ENCODE results near the gene PSKH1.
"Not testable (repeated sequence)": the region's sequence is repeated elsewhere in the genome, so short reads cannot be mapped to it uniquely, and the experiment has no call there.

The PSKH1 gene

DNA sequence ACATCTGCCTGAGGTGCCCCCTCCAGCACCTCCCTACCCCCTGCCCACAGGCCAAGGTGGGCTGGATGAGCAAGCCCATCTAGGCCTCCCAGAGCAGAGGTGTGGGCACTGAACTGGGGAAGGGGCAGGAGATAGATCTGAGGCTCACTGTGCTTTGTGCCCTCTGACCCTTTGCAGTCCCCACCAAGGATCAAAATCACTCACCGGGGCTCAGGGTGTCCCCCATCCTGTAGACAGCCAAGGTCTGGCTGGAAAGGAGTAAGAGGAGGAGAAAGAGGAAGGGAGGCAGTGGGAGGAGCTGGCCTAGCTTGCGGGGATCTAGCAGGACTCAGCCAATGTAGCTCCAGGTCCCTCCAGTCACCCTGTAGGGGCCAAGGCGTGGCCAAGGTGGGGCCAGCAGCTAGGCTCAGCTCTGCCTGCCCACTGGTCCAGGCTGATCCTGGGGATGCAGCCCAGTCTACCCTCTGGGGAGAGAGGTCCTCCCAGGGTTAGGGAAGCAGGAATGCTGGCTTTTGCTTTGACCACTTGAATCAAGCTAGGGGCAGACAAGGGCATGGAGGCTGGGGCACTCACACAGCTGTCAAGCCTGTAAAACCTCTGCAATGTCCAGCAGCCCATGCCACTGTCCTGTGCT lies 73.6 kb downstream of the PSKH1 start:
- TF ChIP-seq, protein P1, sequence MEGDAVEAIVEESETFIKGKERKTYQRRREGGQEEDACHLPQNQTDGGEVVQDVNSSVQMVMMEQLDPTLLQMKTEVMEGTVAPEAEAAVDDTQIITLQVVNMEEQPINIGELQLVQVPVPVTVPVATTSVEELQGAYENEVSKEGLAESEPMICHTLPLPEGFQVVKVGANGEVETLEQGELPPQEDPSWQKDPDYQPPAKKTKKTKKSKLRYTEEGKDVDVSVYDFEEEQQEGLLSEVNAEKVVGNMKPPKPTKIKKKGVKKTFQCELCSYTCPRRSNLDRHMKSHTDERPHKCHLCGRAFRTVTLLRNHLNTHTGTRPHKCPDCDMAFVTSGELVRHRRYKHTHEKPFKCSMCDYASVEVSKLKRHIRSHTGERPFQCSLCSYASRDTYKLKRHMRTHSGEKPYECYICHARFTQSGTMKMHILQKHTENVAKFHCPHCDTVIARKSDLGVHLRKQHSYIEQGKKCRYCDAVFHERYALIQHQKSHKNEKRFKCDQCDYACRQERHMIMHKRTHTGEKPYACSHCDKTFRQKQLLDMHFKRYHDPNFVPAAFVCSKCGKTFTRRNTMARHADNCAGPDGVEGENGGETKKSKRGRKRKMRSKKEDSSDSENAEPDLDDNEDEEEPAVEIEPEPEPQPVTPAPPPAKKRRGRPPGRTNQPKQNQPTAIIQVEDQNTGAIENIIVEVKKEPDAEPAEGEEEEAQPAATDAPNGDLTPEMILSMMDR (IDR thresholded peaks at IDR 0.05; ENCODE audit: low read length, missing control alignments): no peak
- H3K4me3 ChIP-seq (replicated peaks; ENCODE audit: low read depth, low read length): peak overlapping the region; percentile 72
- peak; percentile 30 for DNase-seq (ENCODE audit: low read depth)

DNA sequence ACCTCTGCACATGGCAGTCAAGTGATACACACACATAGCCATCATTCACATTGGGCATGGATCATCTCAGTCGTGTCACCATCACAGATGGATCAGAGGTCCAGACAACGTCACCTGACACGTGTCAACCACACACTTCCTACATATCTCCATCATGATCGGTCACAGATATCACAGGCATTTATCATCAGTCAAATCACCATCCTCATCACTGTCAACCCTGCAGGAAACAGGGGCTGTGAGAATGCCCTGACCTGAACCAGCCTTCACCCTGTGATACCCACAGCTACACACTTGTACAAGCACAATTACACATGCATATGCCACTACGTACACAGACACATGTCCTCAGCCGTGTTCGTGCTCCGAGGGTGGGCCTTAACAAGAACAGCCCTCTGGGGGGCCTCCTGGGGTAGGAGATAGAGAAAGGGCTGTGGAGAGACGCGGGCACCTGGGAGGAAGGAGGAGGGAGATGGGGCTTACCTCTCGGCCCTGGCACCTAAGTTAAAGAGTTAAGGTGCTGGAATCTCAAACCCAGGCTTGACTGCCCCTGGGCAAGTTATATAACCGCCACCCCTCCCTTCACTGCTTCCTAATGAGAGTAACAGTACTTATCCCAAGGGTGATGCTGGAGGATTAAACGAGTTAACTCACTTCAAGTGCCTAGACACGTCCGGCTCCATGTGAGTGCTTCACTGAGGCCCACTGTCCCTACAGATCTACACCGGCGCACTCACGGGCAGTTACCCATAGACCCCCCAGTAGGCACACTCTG lies 74.3 kb downstream of the PSKH1 start:
- no peak for DNase-seq (ENCODE audit: low read depth)
- peak overlapping the region; percentile 72 for H3K4me3 ChIP-seq (replicated peaks; ENCODE audit: low read depth, low read length)
- TF ChIP-seq, protein P1 (IDR thresholded peaks at IDR 0.05; ENCODE audit: low read length, missing control alignments): no peak

- DNase-seq (ENCODE audit: low read depth): peak; percentile 32
- peak overlapping the region; percentile 72 for H3K4me3 ChIP-seq (replicated peaks; ENCODE audit: low read depth, low read length)
- TF ChIP-seq, protein P1 (IDR thresholded peaks at IDR 0.05; ENCODE audit: low read length, missing control alignments): no peak
Observed at GRCh38 chr16:67967958-67968399, 74.9 kb downstream of the PSKH1 start.

- peak within 1 kb of the TSS; percentile 72 for H3K4me3 ChIP-seq (replicated peaks; ENCODE audit: low read depth, low read length)
- TF ChIP-seq, protein P1 (IDR thresholded peaks at IDR 0.05; ENCODE audit: low read length, missing control alignments): no peak
- DNase-seq (ENCODE audit: low read depth): peak; percentile 69
Observed at GRCh38 chr16:67968400-67969253, 75.6 kb downstream of the PSKH1 start, which contains the start of gene SLC12A4. Gene SLC12A4, minus strand, starts transcription at chr16:67968637. Its CDS starts 84 bp downstream, at chr16:67968553.

DNA sequence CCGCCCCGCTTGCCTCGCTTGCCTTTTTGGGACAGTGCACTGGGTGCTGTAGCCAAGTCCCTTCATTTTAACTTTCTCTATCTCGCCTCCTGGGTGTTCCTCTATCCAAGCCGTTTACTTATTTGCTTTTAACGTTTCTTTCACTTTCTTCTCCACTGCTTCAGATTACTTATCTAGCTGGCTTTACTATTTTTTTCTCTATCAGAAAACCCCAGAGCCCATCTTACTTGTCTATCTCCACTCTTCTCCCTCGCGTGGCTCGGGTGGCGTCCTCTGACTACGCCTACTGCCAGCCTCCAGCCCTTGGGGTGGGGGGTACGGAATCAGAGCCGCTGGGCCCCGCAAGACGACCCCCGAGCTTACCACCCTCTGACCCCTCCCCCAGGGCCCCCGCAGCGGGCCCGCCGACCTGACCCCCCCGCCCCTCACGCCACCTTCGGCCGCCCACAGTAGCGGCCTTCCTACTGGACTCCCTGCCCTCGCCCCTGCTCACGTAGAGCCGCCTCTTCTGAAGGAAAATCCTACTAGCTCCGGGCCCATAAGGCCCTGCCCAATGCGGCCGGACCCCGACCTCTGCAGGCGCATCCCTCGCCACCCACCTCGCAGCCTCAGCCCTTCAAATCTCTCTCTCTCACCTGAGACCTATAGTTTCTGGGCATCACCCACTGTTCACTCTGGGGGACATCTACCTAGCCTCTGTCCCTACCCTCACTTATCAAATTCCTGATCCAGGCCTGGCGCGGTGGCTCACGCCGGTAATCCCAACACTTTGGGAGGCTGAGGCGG lies 76.4 kb downstream of the PSKH1 start:
- H3K4me3 ChIP-seq (replicated peaks; ENCODE audit: low read depth, low read length): peak overlapping the region; percentile 72
- TF ChIP-seq, protein P1 (IDR thresholded peaks at IDR 0.05; ENCODE audit: low read length, missing control alignments): no peak
- DNase-seq (ENCODE audit: low read depth): no peak

- TF ChIP-seq, protein P1 (IDR thresholded peaks at IDR 0.05; ENCODE audit: low read length, missing control alignments): no peak
- H3K4me3 ChIP-seq (replicated peaks; ENCODE audit: low read depth, low read length): no peak overlapping the region
- DNase-seq (ENCODE audit: low read depth): no peak
Observed at GRCh38 chr16:67971111-67971510, 78.1 kb downstream of the PSKH1 start.

GRCh38 chr16:67972285-67972684 lies 79.2 kb downstream of the PSKH1 start:
- not testable (repeated sequence) for H3K4me3 ChIP-seq (replicated peaks; ENCODE audit: low read depth, low read length); DNase-seq (ENCODE audit: low read depth)

Data from fibroblast of pulmonary artery (primary cell).